Endothelial cell of hepatic sinusoid (primary cell): ENCODE measurements around the gene LYRM4.

Experiments used
- in situ Hi-C: cut with HindIII; loops from 2 replicates; pipeline ENCODE4 v1.10.0; 2017; ENCODE audit warnings: low sequenced_read_pairs

The LYRM4 gene

DNA sequence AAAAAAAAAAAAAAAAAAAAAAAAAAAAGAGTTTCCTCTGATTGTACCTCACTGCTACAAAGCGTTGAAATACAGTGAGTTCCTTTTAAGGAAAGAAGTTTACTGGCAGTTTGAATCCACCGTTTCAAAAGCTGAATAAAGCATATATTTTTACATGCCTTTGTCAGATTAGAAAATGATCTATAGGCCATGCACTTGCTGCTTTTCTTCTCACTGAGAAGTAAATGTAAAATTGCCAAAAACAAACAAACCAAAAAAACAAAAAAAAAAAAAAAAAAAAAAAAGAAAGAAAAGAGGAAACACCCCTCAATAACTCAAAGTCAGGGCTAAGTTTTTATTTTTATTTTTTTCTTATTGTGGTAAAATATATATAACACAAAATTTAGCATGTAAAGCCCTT lies 81.9 kb downstream of the LYRM4 start:
- in situ Hi-C loops, result no loop called here

DNA sequence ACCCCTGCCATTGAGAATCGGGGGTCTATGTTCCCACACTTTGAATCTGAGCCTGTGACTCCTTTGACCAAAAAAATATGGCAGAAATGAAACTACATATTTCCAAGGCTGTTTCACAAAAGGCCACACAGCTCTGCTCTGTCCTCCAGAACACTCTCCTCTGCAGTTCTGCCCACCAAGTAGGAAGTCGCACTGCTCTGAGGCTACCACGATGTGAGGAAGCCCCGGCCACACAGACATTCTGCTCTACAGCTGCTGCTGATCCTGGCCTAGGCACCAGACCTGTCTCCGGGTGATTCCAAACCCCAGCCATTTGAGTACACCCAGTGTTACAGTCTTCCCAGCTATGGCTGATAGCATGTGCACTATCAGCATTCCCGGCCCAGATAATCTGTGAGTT lies 85.1 kb downstream of the LYRM4 start:
- in situ Hi-C loops, result no loop called here

GRCh38 chr6:5174756-5175549 lies 85.8 kb downstream of the LYRM4 start:
- in situ Hi-C loops, result no loop called here

DNA sequence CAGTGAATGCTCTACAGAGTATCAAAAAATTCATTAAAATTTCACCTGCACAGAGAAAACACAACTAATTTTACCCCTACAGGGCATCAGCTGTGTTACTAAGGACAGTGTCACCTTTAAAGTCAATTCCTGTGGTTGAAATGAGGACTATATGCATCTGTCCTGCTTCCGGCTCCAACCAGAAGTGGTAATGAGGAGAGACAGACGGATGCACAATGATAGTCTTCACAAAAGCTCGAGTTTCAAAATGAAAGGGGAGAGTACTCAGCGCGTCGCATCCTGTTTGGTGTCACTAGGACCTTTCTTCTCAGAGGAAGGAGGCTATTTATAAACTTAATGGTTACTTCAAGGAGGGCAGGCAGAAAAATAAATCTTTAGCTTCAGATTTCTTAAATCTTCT lies 86.5 kb downstream of the LYRM4 start:
- in situ Hi-C loops, result no loop called here

GRCh38 chr6:5173810-5174209 lies 86.9 kb downstream of the LYRM4 start:
- in situ Hi-C loops, result no loop called here

- in situ Hi-C loops, result no loop called here
Observed at GRCh38 chr6:5172897-5173474, 87.8 kb downstream of the LYRM4 start.

DNA sequence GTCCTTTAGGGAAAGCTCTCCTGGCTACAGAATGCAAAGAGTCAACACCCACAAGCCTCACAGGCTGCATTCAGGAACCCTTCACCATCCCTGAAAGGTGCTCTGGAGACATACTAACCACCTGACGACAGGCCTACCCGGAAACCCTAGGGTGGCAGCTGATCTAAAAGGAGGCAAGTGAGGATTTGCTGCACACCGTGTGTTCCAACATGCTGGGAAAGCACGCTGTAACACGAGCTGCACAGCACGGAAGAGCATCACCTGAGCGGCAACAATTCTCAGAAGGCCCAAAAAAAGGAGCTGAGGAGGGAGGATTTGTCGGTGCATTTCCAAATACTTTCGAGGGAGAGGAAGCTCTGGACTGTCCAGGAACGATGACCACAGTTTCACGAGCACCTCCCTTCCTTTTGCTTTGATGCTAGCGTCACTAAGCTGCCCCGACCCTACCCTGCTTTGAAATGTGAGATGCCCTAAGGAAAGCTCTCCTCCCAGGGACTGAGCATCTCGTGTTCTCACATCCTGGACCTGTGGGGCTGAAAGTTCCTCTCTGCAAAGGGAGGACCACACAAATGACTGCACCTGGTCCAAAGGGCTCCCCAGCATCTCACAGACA lies 88.6 kb downstream of the LYRM4 start:
- in situ Hi-C loops, result no loop called here

DNA sequence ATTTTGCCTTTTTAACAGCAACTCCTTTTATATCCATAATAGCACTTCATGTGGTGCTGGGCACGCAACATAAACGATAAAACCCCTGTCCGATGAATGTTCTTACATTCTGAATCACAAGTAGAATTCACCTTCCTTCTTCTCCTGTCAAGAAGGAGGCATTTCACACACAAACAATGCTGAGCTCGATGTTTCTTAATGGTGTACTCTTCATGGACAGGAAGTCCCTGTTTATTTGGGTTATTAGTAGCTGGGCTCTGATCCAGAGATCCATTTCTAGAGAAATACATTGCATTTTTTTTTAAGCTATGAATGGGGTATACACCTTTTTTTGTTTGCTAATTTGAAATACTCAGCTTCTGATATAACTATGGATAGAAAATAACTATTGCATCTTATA lies 93.2 kb downstream of the LYRM4 start:
- in situ Hi-C loops, result no loop called here

GRCh38 chr6:5164092-5164491 lies 96.7 kb downstream of the LYRM4 start:
- in situ Hi-C loops, result no loop called here

GRCh38 chr6:5163247-5163646 lies 97.5 kb downstream of the LYRM4 start:
- in situ Hi-C loops, result no loop called here

GRCh38 chr6:5162355-5162754 lies 98.4 kb downstream of the LYRM4 start:
- in situ Hi-C loops, result no loop called here

DNA sequence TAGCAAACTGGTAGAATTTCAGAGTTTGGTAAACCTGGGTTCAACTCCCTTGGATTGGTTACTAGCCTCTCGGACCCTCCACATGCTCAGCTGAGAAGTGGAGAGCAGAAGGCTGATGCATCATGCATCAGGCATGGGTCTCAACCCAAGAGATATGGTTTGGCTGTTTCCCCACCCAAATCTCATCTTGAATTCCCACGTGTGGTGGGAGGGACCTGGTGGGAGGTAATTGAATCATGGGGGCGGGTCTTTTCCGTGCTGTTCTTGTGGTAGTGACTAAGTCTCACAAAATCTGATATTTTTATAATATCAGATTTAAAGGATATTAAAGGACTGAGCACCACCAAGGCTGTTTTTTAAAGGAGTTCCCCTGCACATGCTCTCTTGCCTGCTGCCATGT lies 100.5 kb downstream of the LYRM4 start:
- in situ Hi-C loops, result no loop called here

GRCh38 chr6:5159162-5159561 lies 101.6 kb downstream of the LYRM4 start:
- in situ Hi-C loops, result no loop called here

GRCh38 chr6:5158180-5158579 lies 102.6 kb downstream of the LYRM4 start:
- in situ Hi-C loops, result no loop called here

GRCh38 chr6:5157621-5158138 lies 103.1 kb downstream of the LYRM4 start:
- in situ Hi-C loops, result no loop called here

- in situ Hi-C loops, result no loop called here
Observed at GRCh38 chr6:5156627-5157026, 104.1 kb downstream of the LYRM4 start.

DNA sequence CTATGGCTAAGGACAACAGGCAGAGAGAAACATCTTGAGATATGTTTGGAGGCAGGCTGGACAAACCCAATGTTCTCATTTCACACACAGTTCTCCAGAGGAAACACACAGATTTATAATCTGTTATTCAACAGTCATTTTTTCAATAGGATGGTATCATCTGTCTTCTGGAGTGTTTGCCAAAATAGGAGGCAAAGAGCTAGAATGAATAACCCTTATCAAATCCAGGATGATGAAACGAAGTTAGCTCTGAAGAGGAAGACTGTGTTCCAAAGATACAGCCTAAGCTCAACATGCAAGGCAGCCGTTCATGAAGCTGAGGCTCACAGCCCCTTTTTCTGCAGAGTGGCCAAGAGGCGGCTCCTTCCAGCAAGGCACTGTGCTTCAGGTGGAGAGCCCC lies 104.8 kb downstream of the LYRM4 start:
- in situ Hi-C loops, result no loop called here

DNA sequence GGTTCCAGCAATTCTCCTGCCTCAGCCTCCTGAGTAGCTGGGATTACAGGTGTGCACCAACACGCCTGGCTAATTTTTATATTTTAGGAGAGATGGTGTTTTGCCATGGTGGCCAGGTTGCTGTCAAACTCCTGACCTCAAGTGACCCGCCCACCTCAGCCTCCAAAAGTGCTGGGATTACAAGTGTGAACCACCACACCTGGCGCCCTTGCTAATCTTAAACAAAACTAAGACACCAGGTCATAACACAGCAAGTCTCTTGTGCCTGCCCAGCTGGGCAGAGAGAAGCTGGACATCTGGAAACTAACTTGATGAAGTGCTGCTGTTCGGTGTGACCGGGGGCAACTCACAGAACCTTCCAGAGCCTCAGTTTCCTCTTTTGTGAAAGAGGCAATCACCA lies 107.6 kb downstream of the LYRM4 start:
- in situ Hi-C loops, result no loop called here

DNA sequence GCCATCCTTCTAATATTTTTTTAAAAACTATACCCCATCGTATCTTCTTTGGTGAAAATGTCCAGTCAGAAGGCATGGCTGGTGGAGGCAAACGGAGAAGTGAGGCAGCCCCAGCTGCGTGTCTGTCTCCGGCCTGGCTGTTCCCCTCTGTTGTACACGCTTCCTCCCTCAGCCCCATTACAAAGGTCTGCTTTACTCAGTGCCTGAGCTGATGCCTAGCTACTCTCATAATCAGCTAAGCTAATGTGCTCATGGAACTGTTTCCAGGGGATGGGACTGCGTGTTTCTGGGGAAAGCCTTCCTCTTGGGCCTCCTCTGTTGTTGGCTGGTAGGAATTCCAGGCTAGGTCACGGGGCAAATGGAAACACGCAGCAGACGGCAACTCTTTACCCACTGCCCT lies 108.3 kb downstream of the LYRM4 start:
- in situ Hi-C loops, result no loop called here

DNA sequence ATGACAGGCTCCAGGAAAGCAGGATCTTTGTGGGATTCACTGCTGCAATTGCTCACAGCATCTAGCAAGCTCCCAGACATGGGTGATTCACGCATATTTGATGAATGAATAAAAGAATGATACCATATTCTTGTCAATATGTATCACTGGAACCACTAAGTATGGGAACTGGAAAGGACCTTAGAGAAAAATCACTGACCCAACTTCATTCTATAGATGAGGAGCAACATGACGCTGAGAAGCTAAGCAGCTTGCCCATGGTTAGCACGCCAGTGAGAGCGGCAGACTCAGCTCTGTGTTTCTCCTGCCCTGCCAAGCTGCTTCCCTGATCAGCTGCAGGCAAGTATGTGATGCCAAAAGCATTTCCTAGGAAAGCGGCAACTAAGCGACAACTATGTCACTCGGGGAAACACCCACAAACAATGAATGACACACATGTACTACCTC lies 108.8 kb downstream of the LYRM4 start:
- in situ Hi-C loops, result no loop called here

GRCh38 chr6:5151360-5151954 lies 109.3 kb downstream of the LYRM4 start:
- in situ Hi-C loops, result no loop called here
